A673 (cell line): Measurements from ENCODE around the gene CTNNA3. TPM values are rescaled to one million over a fixed set of nuclear protein-coding genes. Genes with fewer than 3 reads are reported as not detected.

Source experiments
- BruUV-seq: library from RNA; stranded (reverse); fragments of 400-500 nt; replicated peaks from 2 replicates; lab custom pipeline; 2021; lab: Mats Ljungman, UMichigan
- CTCF ChIA-PET: fragments of 300-600 bp; sonication (Branson Sonifier 250); formaldehyde crosslinking; loops from one replicate; lab custom pipeline; 2022; ENCODE audit warnings: antibody characterized with exemption; lab: Charles Lee
- POLR2A ChIA-PET: fragments of 300-600 bp; sonication (Branson Sonifier 250); formaldehyde crosslinking; loops from one replicate; lab custom pipeline; 2022; ENCODE audit warnings: antibody characterized with exemption; ENCODE audit not compliant: low non-redundant PET; lab: Charles Lee
- DNase-seq: peaks from one replicate; pipeline ENCODE4 v3.0.0-alpha.2; 2015; ENCODE audit warnings: low spot score
- H3K27ac ChIP-seq: fragments of 200-600 bp; sonication (generic); 2 replicates; pipeline ENCODE4 v1.5.1; 2016; ENCODE audit warnings: mixed run types, low read depth, mild to moderate bottlenecking, mixed read lengths, antibody characterized with exemption, low read length; ENCODE audit not compliant: poor library complexity, severe bottlenecking
- H3K27me3 ChIP-seq: fragments of 200-600 bp; sonication (generic); replicated peaks from 2 replicates; pipeline ENCODE4 v1.6.1; 2017; ENCODE audit warnings: mixed run types, low read depth, mild to moderate bottlenecking, mixed read lengths, antibody characterized with exemption, low read length; ENCODE audit not compliant: insufficient read depth, poor library complexity
- H3K36me3 ChIP-seq: fragments of 200-600 bp; sonication (generic); 2 replicates; pipeline ENCODE4 v1.6.1; 2016; ENCODE audit warnings: mixed run types, mild to moderate bottlenecking, mixed read lengths, antibody characterized with exemption, low read length; ENCODE audit not compliant: insufficient read depth, poor library complexity, severe bottlenecking
- H3K4me1 ChIP-seq: fragments of 200-600 bp; sonication (generic); 2 replicates; pipeline ENCODE4 v1.6.1; 2017; ENCODE audit warnings: mixed run types, mild to moderate bottlenecking, mixed read lengths, antibody characterized with exemption, low read length; ENCODE audit not compliant: insufficient read depth, poor library complexity, severe bottlenecking
- H3K4me3 ChIP-seq: fragments of 200-600 bp; sonication (generic); 2 replicates; pipeline ENCODE4 v1.5.1; 2016; ENCODE audit warnings: low read depth, mixed run types, mild to moderate bottlenecking, mixed read lengths, low read length; ENCODE audit not compliant: poor library complexity, severe bottlenecking
- H3K9me3 ChIP-seq: fragments of 200-600 bp; sonication (generic); 2 replicates; pipeline ENCODE4 v1.6.1; 2016; ENCODE audit warnings: mixed run types, low read depth, mild to moderate bottlenecking, mixed read lengths, antibody characterized with exemption, low read length; ENCODE audit not compliant: poor library complexity, severe bottlenecking
- EZH2 ChIP-seq: fragments of 200-600 bp; sonication (generic); IDR thresholded peaks from 2 replicates; pipeline ENCODE4 v1.6.1; 2017; ENCODE audit warnings: borderline replicate concordance, low read depth, mild to moderate bottlenecking, mixed read lengths, antibody characterized with exemption, low read length; ENCODE audit not compliant: poor library complexity, severe bottlenecking
- intact Hi-C: fragments of 100-400 bp; cut with micrococcal nuclease; formaldehyde crosslinking; loops from one replicate; pipeline ENCODE4 v1.10.0; 2022; ENCODE audit not compliant: unreplicated experiment
- total RNA-seq: library from RNA; stranded (reverse); gene quantifications from 2 replicates; pipeline ENCODE4 v1.2.3, GENCODE V29; 2021
- TF ChIP-seq, protein P1 (sequence below): fragments of 300-800, 200-600 bp; sonication (generic); conservative IDR thresholded peaks from 2 replicates; pipeline ENCODE4 v1.5.1; 2017; ENCODE audit warnings: low read depth, mild to moderate bottlenecking, antibody characterized with exemption, low read length, moderate library complexity, mixed read lengths

Gene CTNNA3
- total RNA-seq, 1 experiment from 2014 or later, result not detected

DNA sequence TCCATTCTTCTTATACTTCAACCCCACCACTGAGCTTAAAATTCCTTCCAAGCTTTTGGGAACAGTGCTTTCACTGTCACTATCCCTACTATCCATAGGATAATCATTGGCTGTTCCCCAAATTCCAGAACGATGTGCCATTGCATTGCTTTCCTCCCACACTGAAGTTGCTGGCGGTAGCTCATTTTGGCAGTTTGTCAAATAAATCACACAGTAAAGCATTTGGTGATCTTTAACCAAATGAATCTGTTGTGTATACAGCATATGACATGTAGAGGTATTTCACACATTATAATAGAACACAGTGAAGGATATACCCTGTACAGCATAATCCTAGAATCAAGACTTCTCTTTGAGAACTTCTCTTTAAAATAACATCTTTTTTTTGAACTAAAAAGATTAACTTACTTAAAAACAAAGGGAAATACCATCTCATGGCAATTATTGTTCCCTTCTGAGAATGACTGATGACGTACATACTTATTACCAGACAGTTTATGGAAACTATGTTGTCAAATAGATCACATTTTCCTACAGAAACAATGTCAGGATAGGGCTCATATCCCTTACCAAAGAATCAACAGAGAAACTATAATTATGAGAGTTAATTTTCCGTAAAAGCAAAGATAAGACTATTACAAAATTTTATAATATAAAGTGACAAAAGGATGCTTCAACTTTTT, 93.6 kb downstream of the CTNNA3 start:
- no TSS peak for BruUV-seq
- POLR2A ChIA-PET, result no interaction called here
- peak; percentile 6 for DNase-seq

DNA sequence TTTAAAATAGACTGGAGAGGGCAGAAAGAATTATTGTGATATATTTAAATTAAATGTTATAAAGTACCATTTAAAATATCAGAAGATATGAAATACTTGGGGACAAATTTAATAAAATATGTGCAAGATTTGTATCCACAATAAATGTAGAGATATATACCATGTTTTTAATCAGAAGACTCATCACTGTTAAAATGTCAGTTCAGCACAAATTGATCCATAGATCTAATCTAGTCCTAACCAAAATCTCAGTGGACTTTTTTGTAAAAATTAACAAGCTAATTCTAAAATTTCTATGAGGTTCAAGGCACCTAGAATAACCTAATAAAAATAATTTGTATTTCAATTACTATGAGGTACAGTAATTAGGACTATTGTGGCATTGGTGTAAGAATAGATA, 96.4 kb downstream of the CTNNA3 start:
- no peak for DNase-seq
- no TSS peak for BruUV-seq
- no peaks in the 10 kb centered on the region for H3K9me3 ChIP-seq
- intact Hi-C loops, result no loop called here
- CTCF ChIA-PET, result no interaction called here
- H3K4me1 ChIP-seq, result no peaks in the 10 kb centered on the region
- POLR2A ChIA-PET, result no interaction called here
- H3K4me3 ChIP-seq, result no peak overlapping the region
- TF ChIP-seq, protein P1, sequence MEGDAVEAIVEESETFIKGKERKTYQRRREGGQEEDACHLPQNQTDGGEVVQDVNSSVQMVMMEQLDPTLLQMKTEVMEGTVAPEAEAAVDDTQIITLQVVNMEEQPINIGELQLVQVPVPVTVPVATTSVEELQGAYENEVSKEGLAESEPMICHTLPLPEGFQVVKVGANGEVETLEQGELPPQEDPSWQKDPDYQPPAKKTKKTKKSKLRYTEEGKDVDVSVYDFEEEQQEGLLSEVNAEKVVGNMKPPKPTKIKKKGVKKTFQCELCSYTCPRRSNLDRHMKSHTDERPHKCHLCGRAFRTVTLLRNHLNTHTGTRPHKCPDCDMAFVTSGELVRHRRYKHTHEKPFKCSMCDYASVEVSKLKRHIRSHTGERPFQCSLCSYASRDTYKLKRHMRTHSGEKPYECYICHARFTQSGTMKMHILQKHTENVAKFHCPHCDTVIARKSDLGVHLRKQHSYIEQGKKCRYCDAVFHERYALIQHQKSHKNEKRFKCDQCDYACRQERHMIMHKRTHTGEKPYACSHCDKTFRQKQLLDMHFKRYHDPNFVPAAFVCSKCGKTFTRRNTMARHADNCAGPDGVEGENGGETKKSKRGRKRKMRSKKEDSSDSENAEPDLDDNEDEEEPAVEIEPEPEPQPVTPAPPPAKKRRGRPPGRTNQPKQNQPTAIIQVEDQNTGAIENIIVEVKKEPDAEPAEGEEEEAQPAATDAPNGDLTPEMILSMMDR, result no peak
- no peak for TF ChIP-seq EZH2
- H3K27ac ChIP-seq, result no peak overlapping the region
- no peaks in the 10 kb centered on the region for H3K27me3 ChIP-seq
- H3K36me3 ChIP-seq, result no peaks in the 10 kb centered on the region

More for the DNA sequence above, 93.6 kb downstream of the CTNNA3 start:
- H3K27ac ChIP-seq, result no peak overlapping the region
- intact Hi-C loops, result no loop called here
- TF ChIP-seq, protein P1, result no peak
- TF ChIP-seq EZH2, result no peak
- no peak overlapping the region for H3K4me3 ChIP-seq
- CTCF ChIA-PET, result no interaction called here
- no peaks in the 10 kb centered on the region for H3K27me3 ChIP-seq
- H3K36me3 ChIP-seq, result no peaks in the 10 kb centered on the region
- no peaks in the 10 kb centered on the region for H3K4me1 ChIP-seq
- H3K9me3 ChIP-seq, result no peaks in the 10 kb centered on the region

DNA sequence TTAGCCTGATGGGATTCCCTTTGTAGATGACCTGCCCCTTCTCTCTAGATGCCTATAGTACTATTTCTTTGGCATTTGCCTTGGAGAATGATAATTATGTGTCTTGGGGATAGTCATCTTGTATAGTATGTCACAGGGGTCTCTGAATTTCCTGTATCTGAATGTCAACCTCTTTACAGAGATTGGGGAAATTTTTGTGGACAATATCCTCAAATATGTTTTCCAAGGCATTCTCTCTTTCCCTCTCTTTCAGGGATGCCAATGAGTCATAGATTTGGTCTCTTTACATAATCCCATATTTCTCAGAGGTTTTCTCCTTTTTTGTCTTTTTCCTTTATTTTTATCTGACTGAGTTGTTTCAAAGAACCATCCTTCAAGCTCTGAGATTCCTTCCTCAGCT, 99.4 kb downstream of the CTNNA3 start:
- POLR2A ChIA-PET, result no interaction called here
- H3K27me3 ChIP-seq, result no peaks in the 10 kb centered on the region
- no peaks in the 10 kb centered on the region for H3K4me1 ChIP-seq
- no peak overlapping the region for H3K4me3 ChIP-seq
- no TSS peak for BruUV-seq
- DNase-seq, result no peak
- TF ChIP-seq, protein P1, result no peak
- no peak for TF ChIP-seq EZH2
- no peaks in the 10 kb centered on the region for H3K36me3 ChIP-seq
- no peaks in the 10 kb centered on the region for H3K9me3 ChIP-seq
- no peak overlapping the region for H3K27ac ChIP-seq
- intact Hi-C loops, result no loop called here
- CTCF ChIA-PET, result no interaction called here
